B cell (primary cell): ENCODE data around the gene TOMM7.

Experiments
- CTCF ChIP-seq: fragments of 200-600 bp; IDR thresholded peaks from one replicate; pipeline ENCODE4 v1.8.0; 2022; ENCODE audit warnings: antibody characterized with exemption, mild to moderate bottlenecking
- EZH2 ChIP-seq: IDR thresholded peaks from 2 replicates; pipeline ENCODE4 v1.6.1; 2012; ENCODE audit warnings: borderline replicate concordance, low read depth, mild to moderate bottlenecking, moderate library complexity, low read length; ENCODE audit not compliant: insufficient read depth, poor library complexity, severe bottlenecking

GRCh38 chr7:22776964-22777363 is 45.7 kb downstream of the TOMM7 start:
- no peak for TF ChIP-seq CTCF
- TF ChIP-seq EZH2 = no peak
